Activated gamma-delta T cell treated with Interleukin-2 at 50 U/mL for 16 hours (primary cell): ENCODE data around the gene IRF4.

ENCODE experiments used
- DNase-seq: peaks from one replicate; pipeline ENCODE4 v3.0.0-alpha.2; 2020

IRF4 gene

GRCh38 chr6:382883-383810 is 8.4 kb upstream of the IRF4 start:
- DNase-seq, result no peak

GRCh38 chr6:383856-384255 is 7.7 kb upstream of the IRF4 start:
- no peak for DNase-seq

DNA sequence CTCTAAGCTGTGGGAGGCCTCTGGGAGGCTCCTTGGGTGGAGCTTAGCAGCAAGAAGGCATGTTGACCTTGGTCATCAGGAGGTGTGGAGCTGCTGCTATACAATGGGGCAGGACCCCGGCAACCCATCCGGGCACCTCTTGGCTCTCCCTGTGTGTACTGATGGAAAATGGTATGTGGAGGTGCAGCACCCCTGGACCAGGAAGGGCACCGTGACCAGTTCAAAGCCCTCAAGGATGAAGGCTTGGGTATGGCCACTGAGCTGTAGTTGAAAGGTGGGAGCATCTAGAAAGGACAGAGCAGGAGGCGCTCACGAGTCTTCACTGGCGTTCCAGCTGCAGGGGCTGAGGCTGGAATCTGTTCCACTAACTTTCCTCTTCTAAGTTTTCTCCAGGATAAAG is 6.7 kb upstream of the IRF4 start:
- DNase-seq, result no peak

- no peak for DNase-seq
These were observed 5.9 kb upstream of the IRF4 start for GRCh38 chr6:385614-386013.

- no peak for DNase-seq
These were observed 4.8 kb upstream of the IRF4 start for GRCh38 chr6:386688-387266.

DNA sequence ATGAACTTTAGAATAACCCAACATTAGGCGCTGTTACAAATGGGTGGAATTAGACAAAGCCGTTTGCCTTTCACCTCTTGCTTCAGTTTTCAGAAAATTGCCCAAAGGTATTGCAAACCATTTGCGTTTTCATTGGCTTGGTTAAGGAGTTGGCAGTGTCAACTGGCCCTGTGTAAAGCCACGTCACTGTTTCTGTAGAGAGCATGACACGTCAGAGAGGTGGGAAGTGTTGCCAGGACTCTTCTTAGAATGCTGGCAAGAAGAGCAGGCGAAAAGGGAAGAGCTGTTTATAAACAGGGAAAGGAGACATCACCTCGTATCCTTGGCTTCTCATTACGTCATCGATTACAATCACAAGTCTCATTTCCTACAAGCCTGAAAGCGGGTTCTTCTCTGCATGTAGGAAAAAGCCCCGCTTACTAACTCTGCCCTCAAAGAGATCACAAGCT is 4.2 kb upstream of the IRF4 start:
- DNase-seq, result no peak

DNA sequence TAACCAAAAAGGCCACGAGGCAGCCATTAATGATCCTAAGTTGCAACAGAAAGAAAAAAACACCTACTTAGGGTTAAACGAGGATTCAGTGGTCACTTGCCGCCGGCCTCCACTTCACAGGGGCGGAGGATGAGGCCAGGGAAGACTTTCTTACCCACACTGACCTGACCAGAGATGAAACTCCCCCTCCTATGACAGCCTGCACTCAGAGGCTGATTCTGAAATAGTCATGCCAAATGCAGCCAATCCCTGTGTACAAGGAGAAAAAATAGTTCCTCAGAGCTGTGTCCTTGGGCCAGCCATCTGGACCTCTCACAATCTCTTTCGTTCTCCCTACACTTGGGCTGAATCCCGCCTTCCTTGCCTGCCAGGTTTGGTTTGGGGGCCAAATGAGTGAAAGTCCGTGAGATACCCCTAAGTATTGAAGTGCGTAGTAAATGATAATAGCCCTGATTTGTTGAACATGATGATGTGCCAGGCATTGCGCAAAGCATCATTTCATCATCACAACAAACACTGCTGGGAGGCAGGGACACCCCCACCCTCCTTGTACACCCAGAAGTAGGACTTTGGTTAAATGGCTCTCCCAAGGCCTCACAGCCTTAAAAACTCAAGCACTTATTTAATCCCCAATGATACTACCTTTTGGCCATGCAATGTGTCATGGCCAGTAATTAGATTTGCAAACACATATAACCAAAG is 3.2 kb upstream of the IRF4 start:
- no peak for DNase-seq

DNA sequence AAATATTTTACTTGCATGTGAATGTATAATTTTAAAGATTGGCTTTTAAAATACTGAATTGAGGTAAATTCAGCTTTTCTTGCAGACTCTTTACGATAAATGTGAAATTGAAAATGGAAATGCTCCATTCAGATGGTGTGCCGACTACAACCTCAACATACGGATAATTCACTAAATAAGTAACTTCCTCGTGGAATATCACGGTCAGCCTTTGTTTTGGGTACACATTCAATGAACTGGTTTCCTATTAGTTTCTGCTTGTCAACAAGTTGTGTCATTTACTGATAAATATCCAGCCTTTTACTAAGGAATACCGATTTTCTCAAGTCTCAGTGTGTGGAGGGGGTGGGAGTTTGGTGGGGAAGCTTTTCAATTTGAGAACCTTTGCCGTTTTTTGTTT is 2.4 kb upstream of the IRF4 start:
- DNase-seq, result no peak

- DNase-seq, result no peak
These were observed 1.9 kb upstream of the IRF4 start for GRCh38 chr6:389622-390021.

DNA sequence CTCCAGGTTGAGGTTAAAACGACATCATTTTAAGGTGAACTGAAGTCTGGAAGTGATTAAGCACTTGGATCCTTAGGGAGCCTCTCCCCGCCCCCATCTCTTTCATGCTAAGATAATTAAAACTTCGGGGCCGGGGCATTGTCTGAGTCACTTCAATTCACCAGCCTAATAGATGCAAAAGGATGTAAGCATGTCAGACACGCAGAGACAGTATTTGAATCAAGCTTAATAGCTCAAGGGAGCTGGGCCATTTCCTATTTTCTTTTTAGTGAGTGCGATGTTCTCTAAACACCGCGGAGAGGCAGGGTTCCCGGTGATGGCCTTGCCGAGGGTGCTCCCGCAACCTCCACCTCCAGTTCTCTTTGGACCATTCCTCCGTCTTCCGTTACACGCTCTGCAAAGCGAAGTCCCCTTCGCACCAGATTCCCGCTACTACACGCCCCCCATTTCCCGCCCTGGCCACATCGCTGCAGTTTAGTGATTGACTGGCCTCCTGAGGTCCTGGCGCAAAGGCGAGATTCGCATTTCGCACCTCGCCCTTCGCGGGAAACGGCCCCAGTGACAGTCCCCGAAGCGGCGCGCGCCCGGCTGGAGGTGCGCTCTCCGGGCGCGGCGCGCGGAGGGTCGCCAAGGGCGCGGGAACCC is 516 bp upstream of the IRF4 start:
- no peak for DNase-seq

DNA sequence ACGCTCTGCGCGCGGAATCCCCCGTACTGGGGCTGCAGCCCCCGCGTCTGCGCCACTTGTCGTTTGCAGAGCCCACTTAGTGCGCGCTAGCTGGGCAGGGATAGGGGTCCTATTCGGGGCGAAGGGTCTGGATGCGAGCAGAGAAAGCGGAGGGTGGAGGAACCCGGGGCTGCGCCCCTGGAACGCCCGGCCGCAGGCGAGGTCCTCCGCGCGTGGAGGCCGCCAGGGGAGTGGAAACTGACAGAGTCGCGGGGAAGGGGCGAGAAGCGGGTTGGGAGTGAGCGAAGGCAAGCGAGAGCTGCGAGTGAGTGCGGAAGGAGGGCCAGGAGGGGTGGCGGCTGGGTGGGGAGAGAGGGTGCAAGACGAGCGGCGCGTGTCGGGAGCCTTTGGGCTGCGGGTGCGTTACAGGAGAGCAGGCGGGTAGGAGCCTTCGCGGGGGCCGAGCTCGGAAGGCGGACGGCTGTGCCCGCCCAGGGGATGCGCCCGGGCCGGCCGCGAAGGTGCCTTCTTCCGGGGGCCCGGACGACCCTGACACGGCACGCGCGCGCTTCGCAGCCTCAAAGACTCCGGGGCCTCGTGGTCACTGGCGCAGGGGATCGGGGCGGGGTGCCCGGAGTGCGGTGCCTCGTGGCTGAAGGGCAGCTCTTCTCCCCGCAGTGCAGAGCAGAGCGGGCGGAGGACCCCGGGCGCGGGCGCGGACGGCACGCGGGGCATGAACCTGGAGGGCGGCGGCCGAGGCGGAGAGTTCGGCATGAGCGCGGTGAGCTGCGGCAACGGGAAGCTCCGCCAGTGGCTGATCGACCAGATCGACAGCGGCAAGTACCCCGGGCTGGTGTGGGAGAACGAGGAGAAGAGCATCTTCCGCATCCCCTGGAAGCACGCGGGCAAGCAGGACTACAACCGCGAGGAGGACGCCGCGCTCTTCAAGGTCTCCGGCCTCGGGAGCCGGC is 1.2 kb downstream of the IRF4 start:
- no peak for DNase-seq

- DNase-seq, result no peak
These were observed 2.1 kb downstream of the IRF4 start for GRCh38 chr6:393391-394221.

DNA sequence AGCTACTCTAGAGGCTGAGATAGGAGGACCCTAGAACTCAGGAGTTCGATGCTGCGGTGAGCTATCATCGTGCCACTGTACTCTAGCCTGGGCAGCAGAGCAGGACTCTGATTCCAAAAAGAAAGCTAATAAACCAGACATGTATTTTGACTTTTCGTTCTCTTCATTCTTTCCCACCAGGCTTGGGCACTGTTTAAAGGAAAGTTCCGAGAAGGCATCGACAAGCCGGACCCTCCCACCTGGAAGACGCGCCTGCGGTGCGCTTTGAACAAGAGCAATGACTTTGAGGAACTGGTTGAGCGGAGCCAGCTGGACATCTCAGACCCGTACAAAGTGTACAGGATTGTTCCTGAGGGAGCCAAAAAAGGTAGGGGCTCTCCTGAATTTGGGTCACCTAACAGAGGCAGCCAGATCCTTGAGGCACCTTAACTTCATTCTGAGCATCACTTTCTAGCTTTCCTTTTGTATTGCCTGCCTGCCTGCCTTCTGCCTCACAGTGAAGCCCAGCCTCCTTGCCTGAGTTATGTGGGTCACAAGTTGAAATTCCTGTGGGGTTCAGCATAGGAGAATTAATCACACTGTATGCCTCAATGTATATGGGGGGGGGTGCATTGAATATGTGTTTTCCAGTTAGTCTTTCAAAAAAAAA is 3.2 kb downstream of the IRF4 start:
- no peak for DNase-seq

- DNase-seq, result no peak
These were observed 4.0 kb downstream of the IRF4 start for GRCh38 chr6:395432-396125.

- DNase-seq, result no peak
These were observed 4.6 kb downstream of the IRF4 start for GRCh38 chr6:396126-396520.

GRCh38 chr6:397056-397455 is 5.5 kb downstream of the IRF4 start:
- no peak for DNase-seq

DNA sequence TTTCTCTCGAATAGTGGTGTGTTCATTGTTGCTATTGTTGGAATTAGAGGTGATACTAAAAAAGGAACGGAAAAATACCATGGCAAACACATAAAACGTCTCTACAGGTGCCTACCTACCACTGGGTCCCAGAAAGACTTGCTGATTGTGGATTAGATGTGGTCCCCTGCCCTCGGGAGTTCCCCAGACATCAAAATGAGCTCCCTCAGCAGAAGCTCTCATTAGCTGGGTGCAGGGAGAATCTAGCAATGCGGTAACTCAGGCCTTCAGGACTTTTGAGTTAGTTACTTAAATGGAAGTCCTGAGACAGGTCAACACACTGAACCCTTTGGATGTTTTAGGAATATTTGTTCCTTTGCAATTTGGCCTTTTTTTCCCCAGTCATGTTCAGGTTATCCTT is 6.1 kb downstream of the IRF4 start:
- no peak for DNase-seq

DNA sequence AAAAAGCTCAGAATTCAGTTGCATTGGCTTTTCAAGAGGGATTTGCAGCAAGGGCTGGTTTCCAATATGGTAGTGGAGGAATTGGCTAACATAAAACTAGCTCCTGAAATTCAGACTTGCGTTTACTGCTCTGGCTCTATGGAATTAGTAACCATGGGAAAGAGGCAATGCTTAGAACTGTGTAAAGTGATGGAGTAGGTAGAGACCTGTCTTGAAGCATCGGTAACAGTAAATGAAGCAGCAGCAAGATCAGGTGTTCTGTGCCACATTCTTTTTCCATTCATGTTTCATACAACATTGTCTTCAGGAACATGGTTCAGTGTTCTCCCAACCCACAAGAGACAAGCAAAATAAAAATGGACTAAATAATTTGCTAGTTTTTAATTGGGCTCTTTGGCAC is 6.5 kb downstream of the IRF4 start:
- no peak for DNase-seq

- no peak for DNase-seq
These were observed 7.1 kb downstream of the IRF4 start for GRCh38 chr6:398558-399078.
